HCT116 (cell line): ENCODE data around the gene CLDN3. TPM values are rescaled to one million over a fixed set of nuclear protein-coding genes. Genes with fewer than 3 reads are reported as not detected.

Source experiments
- ATAC-seq: fragments of 200-7000 bp; cut with Tn5 transposase; 2 replicates; pipeline ENCODE4 v1.9.1; 2020; ENCODE audit warnings: mild to moderate bottlenecking, moderate library complexity
- BruUV-seq: library from RNA; stranded (reverse); fragments of 400-500 nt; replicated peaks from 2 replicates; lab custom pipeline; 2021; lab: Mats Ljungman, UMichigan
- CTCF ChIA-PET: fragments of 300-600 bp; sonication (Branson Sonifier 250); formaldehyde crosslinking; loops from one replicate; lab custom pipeline; 2021; ENCODE audit warnings: antibody characterized with exemption; lab: Charles Lee
- POLR2A ChIA-PET: fragments of 300-600, 350-600 bp; sonication (Branson Sonifier 250); formaldehyde crosslinking; loops from one replicate; lab custom pipeline; 2021; ENCODE audit warnings: antibody characterized with exemption; lab: Charles Lee
- RAD21 ChIA-PET, 2 experiments: fragments of 300-600 bp; sonication (Branson Sonifier 250); formaldehyde crosslinking; loops; one replicate each; lab custom pipeline; 2023; ENCODE audit warnings: low total read pairs in 2 of 2; ENCODE audit not compliant: uncharacterized antibody in 2 of 2, unreplicated experiment in 2 of 2, low non-redundant PET in 1 of 2; lab: Charles Lee
- DNase-seq: peaks from one replicate; pipeline ENCODE4 v3.0.0-alpha.2; 2010; ENCODE audit warnings: low read depth, low spot score
- H2AFZ ChIP-seq: fragments of 200-600 bp; shearing (Covaris generic), sonication (generic); 2 replicates; pipeline ENCODE4 v1.6.1; 2017; ENCODE audit warnings: low read depth, mixed run types, mixed read lengths, antibody characterized with exemption, low read length; ENCODE audit not compliant: poor library complexity, severe bottlenecking
- H3K27ac ChIP-seq: 2 replicates; pipeline ENCODE4 v1.5.1; 2012; ENCODE audit warnings: low read depth, low read length
- H3K27me3 ChIP-seq: fragments of 200-600 bp; sonication (generic); 2 replicates; pipeline ENCODE4 v1.6.1; 2016; ENCODE audit warnings: mixed run types, low read length, mixed read lengths; ENCODE audit not compliant: insufficient read depth
- H3K36me3 ChIP-seq, 2 experiments: fragments of 200-500 bp in 1 of 2; fragments of 200-600 bp in 1 of 2; sonication (Bioruptor generic) in 1 of 2; sonication (generic) in 1 of 2; 2 replicates each; pipeline versions ENCODE4 v1.5.1 to v1.6.1; 2014 to 2016; ENCODE audit warnings: low read length in 2 of 2, inconsistent platforms in 1 of 2, mixed read lengths in 1 of 2, mixed run types in 1 of 2; ENCODE audit not compliant: insufficient read depth in 2 of 2, control insufficient read depth in 1 of 2
- H3K4me1 ChIP-seq, 2 experiments: fragments of 200-600 bp in 1 of 2; sonication (generic) in 1 of 2; 2 replicates each; pipeline versions ENCODE4 v1.5.1 to v1.6.1; 2012 to 2017; ENCODE audit warnings: low read length in 2 of 2, inconsistent platforms in 1 of 2, mild to moderate bottlenecking in 1 of 2, mixed read lengths in 1 of 2, mixed run types in 1 of 2, moderate library complexity in 1 of 2; ENCODE audit not compliant: insufficient read depth in 2 of 2, control insufficient read depth in 1 of 2
- H3K4me2 ChIP-seq: fragments of 200-600 bp; sonication (generic); 2 replicates; pipeline ENCODE4 v1.6.1; 2017; ENCODE audit warnings: mixed run types, low read length, mixed read lengths
- H3K4me3 ChIP-seq, 2 experiments: fragments of 200-600 bp in 1 of 2; sonication (generic) in 1 of 2; replicated peaks in 1 of 2; 2 replicates each; pipeline ENCODE4 v1.5.1; 2011 to 2016; ENCODE audit warnings: low read length in 2 of 2, control low read depth in 1 of 2, low read depth in 1 of 2, mild to moderate bottlenecking in 1 of 2, mixed read lengths in 1 of 2, mixed run types in 1 of 2
- H3K79me2 ChIP-seq: fragments of 200-600 bp; sonication (generic); 2 replicates; pipeline ENCODE4 v1.6.1; 2017; ENCODE audit warnings: mild to moderate bottlenecking, mixed run types, low read length, moderate library complexity, mixed read lengths; ENCODE audit not compliant: insufficient read depth
- H3K9ac ChIP-seq: fragments of 200-600 bp; sonication (generic); 2 replicates; pipeline ENCODE4 v1.6.1; 2016; ENCODE audit warnings: low read length, mixed read lengths
- H3K9me2 ChIP-seq: fragments of 200-600 bp; sonication (generic), shearing (Covaris generic); 2 replicates; pipeline ENCODE4 v1.6.1; 2017; ENCODE audit warnings: mixed run types, mild to moderate bottlenecking, moderate library complexity; ENCODE audit not compliant: insufficient read depth
- H3K9me3 ChIP-seq, 2 experiments: fragments of 200-500 bp in 1 of 2; fragments of 200-600 bp in 1 of 2; sonication (Bioruptor generic) in 1 of 2; sonication (generic) in 1 of 2; 2 replicates each; pipeline ENCODE4 v1.6.1; 2014 to 2017; ENCODE audit warnings: low read length in 2 of 2, mixed read lengths in 2 of 2, inconsistent platforms in 1 of 2, low read depth in 1 of 2, mild to moderate bottlenecking in 1 of 2, mixed run types in 1 of 2, moderate library complexity in 1 of 2; ENCODE audit not compliant: control insufficient read depth in 1 of 2, insufficient read depth in 1 of 2
- H4K20me1 ChIP-seq: fragments of 200-600 bp; sonication (generic), shearing (Covaris generic); 2 replicates; pipeline ENCODE4 v1.6.1; 2017; ENCODE audit warnings: mixed run types, mild to moderate bottlenecking, moderate library complexity; ENCODE audit not compliant: insufficient read depth
- CBX3 ChIP-seq: IDR thresholded peaks from 2 replicates; pipeline ENCODE4 v1.6.1; 2012; ENCODE audit warnings: low read depth
- CEBPB ChIP-seq: IDR thresholded peaks from 2 replicates; pipeline ENCODE4 v1.6.1; 2012; ENCODE audit warnings: low read depth
- EGR1 ChIP-seq: IDR thresholded peaks from 2 replicates; pipeline ENCODE4 v1.6.1; 2012; ENCODE audit warnings: low read depth
- ELF1 ChIP-seq: IDR thresholded peaks from 2 replicates; pipeline ENCODE4 v1.6.1; 2012; ENCODE audit warnings: low read depth, borderline replicate concordance
- EZH2phosphoT487 ChIP-seq: fragments of 200-600 bp; IDR thresholded peaks from 2 replicates; pipeline ENCODE4 v1.6.1; 2018; ENCODE audit warnings: antibody characterized with exemption, borderline replicate concordance
- FOSL1 ChIP-seq: IDR thresholded peaks from 2 replicates; pipeline ENCODE4 v1.6.1; 2012; ENCODE audit warnings: low read depth
- JUND ChIP-seq: IDR thresholded peaks from 2 replicates; pipeline ENCODE4 v1.6.1; 2012
- POLR2AphosphoS5 ChIP-seq: IDR thresholded peaks from 2 replicates; pipeline ENCODE4 v1.6.1; 2011; ENCODE audit warnings: mild to moderate bottlenecking, low read depth, low read length, moderate library complexity
- SIN3A ChIP-seq: IDR thresholded peaks from 2 replicates; pipeline ENCODE4 v1.6.1; 2012; ENCODE audit warnings: low read depth
- SP1 ChIP-seq: IDR thresholded peaks from 2 replicates; pipeline ENCODE4 v1.6.1; 2012; ENCODE audit warnings: low read depth
- TCF7L2 ChIP-seq: IDR thresholded peaks from 2 replicates; pipeline ENCODE4 v1.7.0; 2011; ENCODE audit warnings: borderline replicate concordance, inconsistent platforms; ENCODE audit not compliant: insufficient read depth, insufficient read length; ENCODE audit errors: extremely low read depth
- ZFX ChIP-seq: fragments of 450-650 bp; IDR thresholded peaks from 2 replicates; pipeline ENCODE4 v1.6.1; 2017
- intact Hi-C: fragments of 100-400 bp; cut with micrococcal nuclease; formaldehyde crosslinking; loops from 2 replicates; pipeline ENCODE4 v1.10.0; 2022
- total RNA-seq: library from RNA; stranded (reverse); gene quantifications from one replicate; pipeline ENCODE4 v1.2.1, GENCODE V29; 2021; ENCODE audit not compliant: unreplicated experiment
- TF ChIP-seq, protein P1 (sequence below): IDR thresholded peaks from 2 replicates; pipeline ENCODE4 v1.6.1; 2012
- TF ChIP-seq, protein P2 (sequence below): IDR thresholded peaks from 2 replicates; pipeline ENCODE4 v1.6.1; 2012
- TF ChIP-seq, protein P3 (sequence below), 3 experiments: fragments of 200-600 bp in 1 of 3; sonication (generic) in 1 of 3; IDR thresholded peaks in 2 of 3; conservative IDR thresholded peaks in 1 of 3; 2 replicates each; pipeline ENCODE4 v1.5.1; 2012 to 2017; ENCODE audit warnings: low read depth in 2 of 3, low read length in 2 of 3, antibody characterized with exemption in 1 of 3, borderline replicate concordance in 1 of 3, control low read depth in 1 of 3, mild to moderate bottlenecking in 1 of 3, mixed read lengths in 1 of 3, mixed run types in 1 of 3, moderate library complexity in 1 of 3; ENCODE audit not compliant: insufficient read depth in 1 of 3

Gene CLDN3
- total RNA-seq, 1 experiment from 2014 or later = 19.2 TPM

DNA sequence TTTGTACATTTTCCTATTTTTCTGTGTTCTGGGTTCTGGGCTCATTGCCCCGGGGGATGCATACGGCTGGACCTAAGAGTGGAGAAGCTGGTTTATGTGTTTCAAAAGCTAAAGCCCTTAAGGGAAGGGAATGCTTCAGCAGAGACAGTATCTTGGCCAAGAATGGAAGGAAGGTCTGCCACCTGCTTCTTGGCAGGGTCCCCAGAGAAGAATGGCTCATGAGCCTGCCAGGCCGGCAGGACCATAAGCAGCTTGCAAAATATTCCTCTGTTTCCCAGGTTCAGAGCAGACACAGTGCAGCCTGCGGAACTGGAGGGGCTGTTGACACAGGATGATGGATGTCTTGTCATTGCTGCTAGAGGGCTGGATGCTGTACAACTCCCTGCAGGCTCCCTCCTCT, 23.7 kb downstream of the CLDN3 start:
- no peaks in the 10 kb centered on the region for H3K27me3 ChIP-seq
- DNase-seq = no peak
- H3K4me2 ChIP-seq = no peak overlapping the region

DNA sequence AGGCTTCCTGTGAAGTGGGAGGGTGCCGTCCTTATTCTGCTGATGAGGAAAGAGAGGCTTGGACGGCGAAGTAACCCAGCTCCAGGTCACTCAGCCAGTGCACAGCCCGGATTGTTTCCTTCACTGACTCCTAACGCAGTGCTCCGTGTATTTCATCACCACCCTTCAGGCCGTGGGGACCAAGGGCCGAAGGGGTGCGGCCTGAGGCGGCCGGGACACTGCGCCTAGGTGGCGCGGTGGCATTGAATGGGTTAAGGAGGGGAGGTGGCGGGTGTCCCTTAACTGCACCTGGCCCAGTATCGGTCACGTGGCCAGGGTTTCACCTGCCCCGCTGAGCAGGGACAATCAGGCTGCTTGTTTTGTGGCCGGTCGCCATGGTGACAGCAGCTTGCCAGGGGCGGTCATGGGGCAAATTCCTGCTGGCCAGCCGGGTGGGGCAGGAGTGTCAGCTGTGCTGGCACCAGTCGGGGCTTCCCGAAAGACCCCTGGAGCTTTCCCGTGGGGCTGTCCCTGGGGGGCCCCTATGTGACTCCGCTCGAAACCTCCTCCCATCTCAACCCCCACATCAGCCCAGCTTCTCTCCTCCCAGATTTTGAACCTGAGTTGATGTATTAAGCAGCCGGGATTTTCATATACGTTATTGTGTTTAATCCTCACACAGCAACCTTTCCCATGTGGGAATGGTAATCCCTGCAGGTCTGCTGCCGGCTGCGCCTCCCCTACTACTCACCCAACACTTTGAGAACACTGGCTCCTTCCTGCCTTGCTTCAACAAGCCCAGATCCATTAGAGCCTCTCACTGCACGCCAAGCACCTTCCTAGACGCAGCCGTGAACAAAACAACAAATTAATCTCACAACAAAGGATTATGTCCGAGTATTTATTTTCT, 27.1 kb downstream of the CLDN3 start:
- Histone ChIP-seq H3K9me3 (no peaks in the 10 kb centered on the region), H4K20me1 (no peaks in the 10 kb centered on the region), H3K27me3 (no peaks in the 10 kb centered on the region), H3K9ac (peak overlapping the region; percentile 79), H3K4me3 (peak overlapping the region; percentile 31 to 51), H3K36me3 (no peaks in the 10 kb centered on the region), H3K4me1 (peaks cover 46 to 60% of the 10 kb centered on the region in 2 experiments), H3K79me2 (peaks cover 15% of the 10 kb centered on the region), H3K9me2 (no peaks in the 10 kb centered on the region), H3K27ac (peak overlapping the region; percentile 94), H2AFZ (no peak overlapping the region), H3K4me2 (peak overlapping the region; percentile 95)
- ChIA-PET POLR2A (interaction anchor here (0.6 to 5.8 kb wide), 4 partner anchors 27 to 111 kb away, joined by 3 to 43 read pairs (median 3); partner anchors contain the start of genes CLDN3 and CLDN4), CTCF (interaction anchor here (1.1 kb wide), 1 partner anchor 108 kb away, joined by 3 read pairs; no protein-coding TSS in a partner anchor), RAD21 (no interaction called here)
- no TSS peak for BruUV-seq
- intact Hi-C loops = loop anchor here (2.0 to 5.0 kb wide), 2 partner anchors 64 to 112 kb away; no protein-coding TSS in a partner anchor
- ATAC-seq (peak; percentile 53), DNase-seq (peak; percentile 96)
- TF ChIP-seq, protein P1, sequence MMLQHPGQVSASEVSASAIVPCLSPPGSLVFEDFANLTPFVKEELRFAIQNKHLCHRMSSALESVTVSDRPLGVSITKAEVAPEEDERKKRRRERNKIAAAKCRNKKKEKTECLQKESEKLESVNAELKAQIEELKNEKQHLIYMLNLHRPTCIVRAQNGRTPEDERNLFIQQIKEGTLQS = no peak
- TF ChIP-seq POLR2AphosphoS5 = peak; percentile 77
- no peak for TF ChIP-seq SIN3A
- no peak for TF ChIP-seq FOSL1
- no peak for TF ChIP-seq EZH2phosphoT487
- TF ChIP-seq TCF7L2 = peak; percentile 33
- TF ChIP-seq, protein P2, sequence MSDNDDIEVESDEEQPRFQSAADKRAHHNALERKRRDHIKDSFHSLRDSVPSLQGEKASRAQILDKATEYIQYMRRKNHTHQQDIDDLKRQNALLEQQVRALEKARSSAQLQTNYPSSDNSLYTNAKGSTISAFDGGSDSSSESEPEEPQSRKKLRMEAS = no peak
- TF ChIP-seq ZFX = peak; percentile 48; the same call in 1 of the 2 replicates
- TF ChIP-seq CEBPB = no peak
- TF ChIP-seq ELF1 = no peak
- no peak for TF ChIP-seq JUND
- TF ChIP-seq, protein P3, sequence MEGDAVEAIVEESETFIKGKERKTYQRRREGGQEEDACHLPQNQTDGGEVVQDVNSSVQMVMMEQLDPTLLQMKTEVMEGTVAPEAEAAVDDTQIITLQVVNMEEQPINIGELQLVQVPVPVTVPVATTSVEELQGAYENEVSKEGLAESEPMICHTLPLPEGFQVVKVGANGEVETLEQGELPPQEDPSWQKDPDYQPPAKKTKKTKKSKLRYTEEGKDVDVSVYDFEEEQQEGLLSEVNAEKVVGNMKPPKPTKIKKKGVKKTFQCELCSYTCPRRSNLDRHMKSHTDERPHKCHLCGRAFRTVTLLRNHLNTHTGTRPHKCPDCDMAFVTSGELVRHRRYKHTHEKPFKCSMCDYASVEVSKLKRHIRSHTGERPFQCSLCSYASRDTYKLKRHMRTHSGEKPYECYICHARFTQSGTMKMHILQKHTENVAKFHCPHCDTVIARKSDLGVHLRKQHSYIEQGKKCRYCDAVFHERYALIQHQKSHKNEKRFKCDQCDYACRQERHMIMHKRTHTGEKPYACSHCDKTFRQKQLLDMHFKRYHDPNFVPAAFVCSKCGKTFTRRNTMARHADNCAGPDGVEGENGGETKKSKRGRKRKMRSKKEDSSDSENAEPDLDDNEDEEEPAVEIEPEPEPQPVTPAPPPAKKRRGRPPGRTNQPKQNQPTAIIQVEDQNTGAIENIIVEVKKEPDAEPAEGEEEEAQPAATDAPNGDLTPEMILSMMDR (IDR thresholded peaks at IDR 0.05 in 2 of 3, conservative IDR thresholded peaks at IDR 0.05 in 1 of 3; ENCODE audit: borderline replicate concordance in 1 of 3, insufficient read depth in 1 of 3, low read depth in 2 of 3, low read length in 2 of 3) = peak in 2 of 3 experiments; percentile 7 to 13; a peak in 1 of 6 replicates
- TF ChIP-seq EGR1 = no peak
- TF ChIP-seq CBX3 = no peak
- TF ChIP-seq SP1 = no peak

More for the DNA sequence above, 23.7 kb downstream of the CLDN3 start:
- Histone ChIP-seq H3K9me3 (no peaks in the 10 kb centered on the region), H3K9me2 (no peaks in the 10 kb centered on the region), H3K36me3 (no peaks in the 10 kb centered on the region), H3K4me3 (no peak overlapping the region), H3K79me2 (no peaks in the 10 kb centered on the region), H2AFZ (no peak overlapping the region), H3K27ac (no peak overlapping the region), H3K9ac (no peak overlapping the region), H3K4me1 (peaks cover 25 to 35% of the 10 kb centered on the region in 2 experiments), H4K20me1 (no peaks in the 10 kb centered on the region)
- RAD21 ChIA-PET = interaction anchor here in 1 of 2 experiments (1.2 kb wide), 1 partner anchor 11 kb away, joined by 3 read pairs; no protein-coding TSS in a partner anchor
- POLR2A ChIA-PET = interaction anchor here (1.8 kb wide), 1 partner anchor 10 kb away, joined by 5 read pairs; no protein-coding TSS in a partner anchor
- BruUV-seq = no TSS peak
- no peak for ATAC-seq
- intact Hi-C loops = no loop called here
- TF ChIP-seq SP1 (no peak), FOSL1 (no peak), EZH2phosphoT487 (no peak)
- CTCF ChIA-PET = no interaction called here
